ENCODE data around the gene PRR27.

DNA sequence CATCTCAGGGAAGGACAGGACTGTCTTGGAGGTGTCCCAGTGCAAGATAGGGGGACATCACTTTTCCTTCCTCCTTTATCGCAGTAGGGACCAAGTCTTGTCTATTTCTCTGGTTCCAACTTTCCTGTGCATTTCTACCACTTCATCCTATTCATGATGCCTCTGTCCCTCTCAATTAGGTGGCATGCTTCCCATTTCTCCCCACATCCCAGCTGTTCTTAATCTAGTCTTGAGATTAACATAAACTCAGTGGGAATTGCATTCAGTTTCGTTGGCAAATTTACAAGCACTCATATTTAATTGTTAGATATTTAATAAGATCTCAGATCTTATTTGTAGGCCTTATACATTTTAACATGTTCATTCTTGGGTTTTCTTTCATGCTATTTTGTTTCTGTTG is 25.8 kb downstream of the PRR27 start:
- TF ChIP-seq ZNF274 (IDR thresholded peaks at IDR 0.05; ENCODE audit: low read depth, low read length) (no peak), YY1 (IDR thresholded peaks at IDR 0.05; ENCODE audit: insufficient read depth, insufficient read length) (no peak)
